Astrocyte (in vitro differentiated cells and primary cell): ENCODE data around the gene INPP5J. TPM values are rescaled to one million over a fixed set of nuclear protein-coding genes. Genes with fewer than 3 reads are reported as not detected.

Source experiments
- DNase-seq: peaks from one replicate; pipeline ENCODE4 v3.0.0-alpha.2; 2010; ENCODE audit warnings: low read depth
- FAIRE-seq: peaks from 2 replicates; lab custom pipeline; 2011; peaks lifted over from hg19 to GRCh38; lab: Jason Lieb, UNC
- H2AFZ ChIP-seq: 2 replicates; pipeline ENCODE4 v1.6.0; 2012; ENCODE audit warnings: low read depth, low read length, inconsistent platforms
- H3K27ac ChIP-seq: 2 replicates; pipeline ENCODE4 v1.5.1; 2011; ENCODE audit warnings: low read depth, low read length, inconsistent platforms
- H3K27me3 ChIP-seq: 2 replicates; pipeline ENCODE4 v1.6.0; 2011; ENCODE audit warnings: low read length, inconsistent platforms; ENCODE audit not compliant: insufficient read depth
- H3K36me3 ChIP-seq: 2 replicates; pipeline ENCODE4 v1.5.1; 2011; ENCODE audit warnings: low read length, inconsistent platforms; ENCODE audit not compliant: insufficient read depth
- H3K4me1 ChIP-seq: 2 replicates; pipeline ENCODE4 v1.5.1; 2011; ENCODE audit warnings: low read length, inconsistent platforms; ENCODE audit not compliant: insufficient read depth
- H3K4me2 ChIP-seq: 2 replicates; pipeline ENCODE4 v1.6.0; 2012; ENCODE audit warnings: low read length, inconsistent platforms
- H3K4me3 ChIP-seq: 2 replicates; pipeline ENCODE4 v1.5.1; 2011; ENCODE audit warnings: low read depth, mild to moderate bottlenecking, low read length, inconsistent platforms; ENCODE audit not compliant: insufficient read depth
- H3K79me2 ChIP-seq: 2 replicates; pipeline ENCODE4 v1.6.0; 2012; ENCODE audit warnings: mild to moderate bottlenecking, low read length, inconsistent platforms; ENCODE audit not compliant: insufficient read depth
- H3K9ac ChIP-seq: 2 replicates; pipeline ENCODE4 v1.6.0; 2012; ENCODE audit warnings: mild to moderate bottlenecking, low read length, inconsistent platforms
- H3K9me3 ChIP-seq: 2 replicates; pipeline ENCODE4 v1.5.1; 2012; ENCODE audit warnings: low read depth, mild to moderate bottlenecking, low read length, inconsistent platforms; ENCODE audit not compliant: insufficient read depth
- H4K20me1 ChIP-seq: 2 replicates; pipeline ENCODE4 v1.6.0; 2012; ENCODE audit warnings: low read length, inconsistent platforms; ENCODE audit not compliant: insufficient read depth
- H3K27ac Mint-ChIP-seq: one replicate; pipeline ENCODE4 v1.8.0; 2021; ENCODE audit warnings: mild to moderate bottlenecking, mixed read lengths; ENCODE audit not compliant: unreplicated experiment
- H3K27me3 Mint-ChIP-seq: one replicate; pipeline ENCODE4 v1.8.0; 2021; ENCODE audit warnings: low read depth, mixed read lengths; ENCODE audit not compliant: unreplicated experiment
- H3K36me3 Mint-ChIP-seq: one replicate; pipeline ENCODE4 v1.8.0; 2021; ENCODE audit warnings: low read depth, mixed read lengths; ENCODE audit not compliant: unreplicated experiment
- H3K4me1 Mint-ChIP-seq: one replicate; pipeline ENCODE4 v1.8.0; 2021; ENCODE audit warnings: low read depth, mixed read lengths; ENCODE audit not compliant: unreplicated experiment
- H3K4me3 Mint-ChIP-seq: one replicate; pipeline ENCODE4 v1.8.0; 2021; ENCODE audit warnings: mild to moderate bottlenecking, moderate library complexity, mixed read lengths; ENCODE audit not compliant: unreplicated experiment
- H3K9me3 Mint-ChIP-seq: one replicate; pipeline ENCODE4 v1.8.0; 2021; ENCODE audit warnings: mild to moderate bottlenecking, mixed read lengths; ENCODE audit not compliant: unreplicated experiment
- CTCF ChIP-seq: IDR thresholded peaks from 2 replicates; pipeline ENCODE4 v1.5.1; 2011; ENCODE audit warnings: low read depth, mild to moderate bottlenecking, inconsistent platforms, low read length, moderate library complexity; ENCODE audit not compliant: insufficient read depth
- EZH2 ChIP-seq: IDR thresholded peaks from 2 replicates; pipeline ENCODE4 v1.6.1; 2012; ENCODE audit warnings: mild to moderate bottlenecking, low read length, inconsistent platforms; ENCODE audit not compliant: insufficient read depth
- total RNA-seq: library from RNA; stranded (reverse); gene quantifications from 2 replicates; pipeline ENCODE4 v1.2.1, GENCODE V29; 2021

The INPP5J gene
- total RNA-seq, 1 donor from 2014 or later, result 3.0 TPM

- Histone ChIP-seq H2AFZ (no peak overlapping the region), H3K9ac (no peak overlapping the region), H3K4me2 (no peak overlapping the region), H3K36me3 (no peaks in the 10 kb centered on the region), H3K4me3 (no peak overlapping the region), H3K79me2 (no peaks in the 10 kb centered on the region), H3K9me3 (no peaks in the 10 kb centered on the region), H4K20me1 (no peaks in the 10 kb centered on the region), H3K4me1 (peaks cover 3% of the 10 kb centered on the region), H3K27me3 (peaks cover 7% of the 10 kb centered on the region), H3K27ac (no peak overlapping the region)
- Mint-ChIP-seq H3K27me3 (peaks cover 18% of the 10 kb centered on the region), H3K9me3 (no peaks in the 10 kb centered on the region), H3K4me1 (peaks cover 2% of the 10 kb centered on the region), H3K4me3 (no peak overlapping the region), H3K36me3 (peaks cover 2% of the 10 kb centered on the region), H3K27ac (no peak overlapping the region)
- FAIRE-seq (no peak), DNase-seq (no peak)
- TF ChIP-seq EZH2 (no peak), CTCF (no peak)
Observed at GRCh38 chr22:31124811-31125465, 2.2 kb downstream of the INPP5J start.

GRCh38 chr22:31125521-31126117 is 2.9 kb downstream of the INPP5J start:
- Histone ChIP-seq H4K20me1 (no peaks in the 10 kb centered on the region), H3K4me3 (no peak overlapping the region), H3K36me3 (no peaks in the 10 kb centered on the region), H3K4me2 (no peak overlapping the region), H3K27me3 (peaks cover 7% of the 10 kb centered on the region), H3K79me2 (no peaks in the 10 kb centered on the region), H3K27ac (no peak overlapping the region), H2AFZ (no peak overlapping the region), H3K9me3 (no peaks in the 10 kb centered on the region), H3K4me1 (peaks cover 3% of the 10 kb centered on the region), H3K9ac (no peak overlapping the region)
- Mint-ChIP-seq H3K4me3 (no peak overlapping the region), H3K9me3 (no peaks in the 10 kb centered on the region), H3K4me1 (no peaks in the 10 kb centered on the region), H3K27me3 (peaks cover 18% of the 10 kb centered on the region), H3K36me3 (no peaks in the 10 kb centered on the region), H3K27ac (no peak overlapping the region)
- no peak for TF ChIP-seq EZH2
- TF ChIP-seq CTCF, result no peak
- FAIRE-seq (no peak), DNase-seq (no peak)
